DND-41 (cell line): ENCODE results near the gene AKT1.

Experiments
- ATAC-seq: fragments of 200-7000 bp; cut with Tn5 transposase; 3 replicates; pipeline ENCODE4 v1.9.1; 2021; ENCODE audit warnings: low read depth; ENCODE audit not compliant: insufficient read depth
- DNase-seq: peaks from one replicate; pipeline ENCODE4 v3.0.0-alpha.2; 2020
- H2AFZ ChIP-seq: 2 replicates; pipeline ENCODE4 v1.6.0; 2012; ENCODE audit warnings: low read depth, low read length
- H3K27ac ChIP-seq: 2 replicates; pipeline ENCODE4 v1.5.1; 2012; ENCODE audit warnings: low read length, inconsistent platforms
- H3K27me3 ChIP-seq: fragments of 200-600 bp; sonication (generic); 2 replicates; pipeline ENCODE4 v1.6.0; 2012; ENCODE audit warnings: low read length, mild to moderate bottlenecking, inconsistent platforms; ENCODE audit not compliant: insufficient read depth, poor library complexity
- H3K36me3 ChIP-seq: 2 replicates; pipeline ENCODE4 v1.5.1; 2012; ENCODE audit warnings: low read length, inconsistent platforms; ENCODE audit not compliant: insufficient read depth
- H3K4me1 ChIP-seq: 2 replicates; pipeline ENCODE4 v1.5.1; 2012; ENCODE audit warnings: mild to moderate bottlenecking, low read length; ENCODE audit not compliant: insufficient read depth
- H3K4me2 ChIP-seq: 2 replicates; pipeline ENCODE4 v1.6.0; 2012; ENCODE audit warnings: mild to moderate bottlenecking, moderate library complexity, low read length, inconsistent platforms; ENCODE audit not compliant: insufficient read depth
- H3K4me3 ChIP-seq, 2 experiments: fragments of 200-600 bp in 1 of 2; shearing (Covaris generic) in 1 of 2; 2 replicates each; pipeline ENCODE4 v1.5.1; 2012 to 2016; ENCODE audit warnings: inconsistent platforms in 2 of 2, low read length in 2 of 2, mild to moderate bottlenecking in 2 of 2, low read depth in 1 of 2, moderate library complexity in 1 of 2
- H3K79me2 ChIP-seq: 2 replicates; pipeline ENCODE4 v1.6.0; 2012; ENCODE audit warnings: low read length, inconsistent platforms; ENCODE audit not compliant: insufficient read depth
- H3K9ac ChIP-seq: 2 replicates; pipeline ENCODE4 v1.6.0; 2012; ENCODE audit warnings: low read depth, mild to moderate bottlenecking, inconsistent platforms, low read length, moderate library complexity
- H3K9me3 ChIP-seq: 2 replicates; pipeline ENCODE4 v1.5.1; 2012; ENCODE audit warnings: low read length, moderate library complexity, mild to moderate bottlenecking, inconsistent platforms; ENCODE audit not compliant: insufficient read depth, severe bottlenecking
- H4K20me1 ChIP-seq: 2 replicates; pipeline ENCODE4 v1.6.0; 2012; ENCODE audit warnings: low read length; ENCODE audit not compliant: insufficient read depth
- EZH2 ChIP-seq: IDR thresholded peaks from 3 replicates; pipeline ENCODE4 v1.6.1; 2012; ENCODE audit warnings: borderline replicate concordance, low read depth, mild to moderate bottlenecking, moderate library complexity, low read length, inconsistent platforms; ENCODE audit not compliant: severe bottlenecking
- TF ChIP-seq, protein P1 (sequence below): IDR thresholded peaks from 2 replicates; pipeline ENCODE4 v1.5.1; 2012; ENCODE audit warnings: borderline replicate concordance, low read length, moderate library complexity, mild to moderate bottlenecking; ENCODE audit not compliant: poor library complexity, severe bottlenecking; ENCODE audit errors: extremely low read depth

The AKT1 gene

DNA sequence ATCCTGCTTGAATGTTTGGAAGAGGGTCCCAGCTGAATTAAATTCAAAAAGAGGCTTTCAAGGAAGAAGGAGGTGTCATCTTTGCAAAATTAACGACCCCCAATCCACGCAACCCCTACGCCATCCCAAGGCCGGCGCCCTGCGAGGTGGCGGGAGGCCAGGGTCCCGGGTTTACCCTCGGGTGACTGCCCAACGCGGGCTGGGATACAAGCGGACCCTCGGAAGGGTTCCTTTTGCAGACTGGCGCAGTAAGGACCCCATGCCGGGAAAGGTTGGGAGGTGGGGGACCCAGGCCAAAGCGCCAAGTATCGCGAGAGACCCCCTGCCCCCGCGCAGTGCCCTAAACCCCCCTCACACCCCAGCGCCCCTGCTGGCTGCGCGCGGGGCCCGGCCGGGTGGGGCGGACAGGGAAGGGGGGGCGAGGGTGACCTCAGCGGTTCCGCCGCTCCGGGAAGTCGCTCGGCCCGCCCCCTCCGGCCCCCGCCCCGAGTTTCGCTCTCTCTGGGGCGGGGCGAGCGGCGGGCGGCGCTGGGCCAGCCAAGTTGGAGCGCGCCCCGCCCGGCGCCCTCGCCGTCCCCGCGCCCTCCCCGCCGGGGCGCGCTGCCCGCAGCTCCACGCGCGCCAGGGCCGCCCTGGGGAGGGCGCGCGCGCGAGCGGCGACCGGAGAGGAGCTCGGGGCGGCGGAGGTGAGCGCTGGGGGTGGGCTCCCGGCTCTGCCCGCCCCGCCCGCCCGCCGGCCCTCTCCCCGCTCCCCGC lies 4.6 kb upstream of the AKT1 start:
- Histone ChIP-seq H3K27me3 (no peaks in the 10 kb centered on the region), H3K4me1 (peaks cover 33% of the 10 kb centered on the region), H3K36me3 (no peaks in the 10 kb centered on the region; the same call in 1 of the 2 replicates), H4K20me1 (peaks cover 20% of the 10 kb centered on the region), H3K4me3 (peak overlapping the region in 1 of 2 experiments; percentile 85; a peak in 2 of 4 replicates), H3K9me3 (no peaks in the 10 kb centered on the region), H2AFZ (peak overlapping the region; percentile 87), H3K79me2 (peaks cover 7% of the 10 kb centered on the region), H3K27ac (no peak overlapping the region), H3K9ac (peak overlapping the region; percentile 65), H3K4me2 (peak overlapping the region; percentile 99)
- DNase-seq (peak; percentile 85), ATAC-seq (peak; percentile 67)
- TF ChIP-seq EZH2, result no peak
- TF ChIP-seq, protein P1, sequence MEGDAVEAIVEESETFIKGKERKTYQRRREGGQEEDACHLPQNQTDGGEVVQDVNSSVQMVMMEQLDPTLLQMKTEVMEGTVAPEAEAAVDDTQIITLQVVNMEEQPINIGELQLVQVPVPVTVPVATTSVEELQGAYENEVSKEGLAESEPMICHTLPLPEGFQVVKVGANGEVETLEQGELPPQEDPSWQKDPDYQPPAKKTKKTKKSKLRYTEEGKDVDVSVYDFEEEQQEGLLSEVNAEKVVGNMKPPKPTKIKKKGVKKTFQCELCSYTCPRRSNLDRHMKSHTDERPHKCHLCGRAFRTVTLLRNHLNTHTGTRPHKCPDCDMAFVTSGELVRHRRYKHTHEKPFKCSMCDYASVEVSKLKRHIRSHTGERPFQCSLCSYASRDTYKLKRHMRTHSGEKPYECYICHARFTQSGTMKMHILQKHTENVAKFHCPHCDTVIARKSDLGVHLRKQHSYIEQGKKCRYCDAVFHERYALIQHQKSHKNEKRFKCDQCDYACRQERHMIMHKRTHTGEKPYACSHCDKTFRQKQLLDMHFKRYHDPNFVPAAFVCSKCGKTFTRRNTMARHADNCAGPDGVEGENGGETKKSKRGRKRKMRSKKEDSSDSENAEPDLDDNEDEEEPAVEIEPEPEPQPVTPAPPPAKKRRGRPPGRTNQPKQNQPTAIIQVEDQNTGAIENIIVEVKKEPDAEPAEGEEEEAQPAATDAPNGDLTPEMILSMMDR, result peak; percentile 48

DNA sequence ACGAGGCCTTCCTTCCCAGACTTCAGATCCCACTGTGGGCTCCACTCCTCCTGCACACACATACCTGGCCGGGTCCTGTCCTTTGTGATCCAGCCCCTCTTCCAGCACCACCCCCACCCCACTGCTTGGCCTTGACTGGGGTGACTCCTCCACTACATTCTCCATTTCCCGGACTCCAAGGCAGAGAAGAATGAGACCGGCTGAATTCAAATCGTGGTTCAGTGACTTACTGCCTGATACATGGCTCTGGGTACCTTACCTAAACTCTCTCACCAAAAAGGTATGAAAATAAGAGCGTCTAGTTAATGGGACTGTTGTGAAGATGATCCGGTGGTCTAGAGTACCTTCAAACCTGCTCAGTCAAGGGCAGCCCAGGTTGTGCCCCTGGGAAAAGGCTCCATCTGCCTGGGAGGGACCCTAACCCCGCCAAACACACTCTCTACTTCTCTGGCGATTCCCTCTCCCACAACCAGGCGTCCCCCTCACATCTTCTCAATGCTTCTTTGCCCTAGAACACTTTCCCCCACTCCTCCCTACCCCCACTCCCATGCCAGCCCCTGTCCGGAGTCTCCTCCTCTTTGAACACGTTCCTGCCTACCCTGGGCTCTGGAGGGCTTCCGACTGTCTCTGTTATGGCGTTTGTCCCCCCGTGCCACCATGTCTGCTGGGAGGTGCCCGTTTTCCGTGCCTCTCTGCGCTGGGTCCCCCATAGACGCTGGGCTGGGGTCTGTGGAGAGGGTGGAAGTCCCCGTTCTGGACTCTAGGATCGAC lies 3.9 kb upstream of the AKT1 start:
- Histone ChIP-seq H3K4me2 (peak overlapping the region; percentile 99; the same call in 1 of the 2 replicates), H3K4me1 (peaks cover 37% of the 10 kb centered on the region), H3K9ac (peak overlapping the region; percentile 29; the same call in 1 of the 2 replicates), H3K36me3 (peaks cover 3% of the 10 kb centered on the region; the same call in 1 of the 2 replicates), H4K20me1 (peaks cover 24% of the 10 kb centered on the region), H3K4me3 (no peak overlapping the region), H3K79me2 (peaks cover 15% of the 10 kb centered on the region), H2AFZ (peak overlapping the region; percentile 50), H3K27ac (no peak overlapping the region), H3K27me3 (no peaks in the 10 kb centered on the region), H3K9me3 (no peaks in the 10 kb centered on the region)
- DNase-seq (no peak), ATAC-seq (no peak)
- TF ChIP-seq EZH2, result no peak
- TF ChIP-seq, protein P1, result no peak

DNA sequence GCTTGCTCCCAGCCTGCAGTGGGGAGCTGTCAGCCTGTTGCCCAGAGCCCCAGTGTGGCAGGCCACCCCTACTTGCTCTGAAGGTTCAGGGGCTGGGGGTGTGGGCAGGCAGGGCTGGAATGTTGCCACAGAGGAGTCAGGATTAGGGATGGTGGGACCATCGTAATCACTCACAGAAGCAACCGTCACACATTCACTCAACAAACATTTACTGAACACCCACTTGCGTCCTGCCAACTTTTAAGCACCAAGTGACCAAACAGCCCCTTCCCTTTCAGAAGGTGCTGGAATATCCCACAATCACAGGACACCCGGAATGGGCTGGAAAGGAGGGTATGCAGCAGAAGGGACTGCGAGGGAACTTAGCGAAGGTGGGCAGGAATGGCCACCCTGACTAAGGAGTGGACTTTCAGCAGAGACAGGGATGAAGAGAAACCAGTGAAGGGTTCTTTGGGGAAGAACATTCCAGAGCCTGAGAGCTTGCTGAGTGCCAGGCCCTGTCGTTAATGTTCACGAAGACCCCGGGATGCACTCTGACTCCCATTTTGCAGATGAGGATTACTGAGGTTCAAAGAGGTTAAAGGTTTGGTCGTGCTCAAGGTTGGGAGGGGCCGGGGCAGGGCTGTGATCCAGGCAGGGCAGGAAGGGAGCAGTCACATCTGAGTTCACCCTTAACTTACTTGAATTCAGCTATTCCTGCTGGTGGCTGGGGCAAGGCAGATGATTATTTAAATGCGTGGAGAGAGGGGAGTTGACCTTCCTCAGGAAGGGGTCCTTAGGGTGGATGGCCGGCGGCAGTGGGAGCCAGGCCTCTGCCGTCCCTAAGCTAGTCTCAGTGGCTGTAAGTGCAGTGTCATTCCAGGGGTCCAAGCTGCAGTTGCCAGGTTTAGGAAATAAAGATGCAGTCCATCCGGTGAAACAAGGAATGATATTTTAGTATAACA lies 3.0 kb upstream of the AKT1 start:
- Histone ChIP-seq H3K9ac (no peak overlapping the region), H3K36me3 (peaks cover 9% of the 10 kb centered on the region; the same call in 1 of the 2 replicates), H3K27ac (no peak overlapping the region), H4K20me1 (peaks cover 31% of the 10 kb centered on the region), H3K4me2 (no peak overlapping the region), H3K9me3 (no peaks in the 10 kb centered on the region), H2AFZ (no peak overlapping the region), H3K27me3 (no peaks in the 10 kb centered on the region), H3K79me2 (peaks cover 23% of the 10 kb centered on the region), H3K4me1 (peaks cover 45% of the 10 kb centered on the region), H3K4me3 (no peak overlapping the region)
- ATAC-seq (no peak), DNase-seq (no peak)
- TF ChIP-seq, protein P1, result no peak
- no peak for TF ChIP-seq EZH2
